Measurements from ENCODE around the gene LRRC8A. TPM values are rescaled to one million over a fixed set of nuclear protein-coding genes. Genes with fewer than 3 reads are reported as not detected.

LRRC8A gene
- total and polyA plus RNA-seq, 4 donors: 14.3 to 100 (median 52.6) TPM

- peak overlapping the region; percentile 49 to 81 for H3K27ac ChIP-seq (ENCODE audit: low read depth in 1 of 2, low read length in 2 of 2)
Measured at GRCh38 chr9:128892221-128892921, 10.4 kb downstream of the LRRC8A start.

GRCh38 chr9:128893354-128893753 is 11.4 kb downstream of the LRRC8A start:
- 67 to 75% methylated on average over 8 of the region's 8 CpGs for WGBS, 2 donors
- intact Hi-C loops (cut with DNase I): no loop called here
- no peak overlapping the region for H3K4me3 ChIP-seq (ENCODE audit: low read length in 2 of 2)

More at GRCh38 chr9:128892221-128892921, 10.4 kb downstream of the LRRC8A start:
- H3K9me3 ChIP-seq (ENCODE audit: control insufficient read depth, low read length): no peaks in the 10 kb centered on the region
- no peak overlapping the region for H3K4me3 ChIP-seq (ENCODE audit: low read length in 2 of 2)
- ATAC-seq (ENCODE audit: low FRiP score): peak; percentile 95
- DNase-seq: peak; percentile 95 to 97
- 26 to 28% methylated on average over 17 of the region's 17 CpGs for WGBS, 2 donors
- H3K4me1 ChIP-seq (ENCODE audit: control insufficient read depth in 1 of 2, insufficient read depth in 2 of 2, low read length in 2 of 2): no peaks in the 10 kb centered on the region
- no peaks in the 10 kb centered on the region for H3K27me3 ChIP-seq (ENCODE audit: control insufficient read depth in 1 of 2, insufficient read depth in 2 of 2, low read length in 1 of 2)
- H3K36me3 ChIP-seq (ENCODE audit: control insufficient read depth in 1 of 2, insufficient read depth in 2 of 2, low read length in 1 of 2): peaks cover 0 to 4% of the 10 kb centered on the region in 2 donors
- intact Hi-C loops (cut with DNase I): no loop called here

GRCh38 chr9:128894764-128895163 is 12.8 kb downstream of the LRRC8A start:
- H3K4me3 ChIP-seq (ENCODE audit: low read length in 2 of 2): no peak overlapping the region
- intact Hi-C loops (cut with DNase I): no loop called here
- H3K9me3 ChIP-seq (ENCODE audit: control insufficient read depth, low read length): no peaks in the 10 kb centered on the region
- H3K27me3 ChIP-seq (ENCODE audit: control insufficient read depth in 1 of 2, insufficient read depth in 2 of 2, low read length in 1 of 2): no peaks in the 10 kb centered on the region
- DNase-seq: no peak
- H3K36me3 ChIP-seq (ENCODE audit: control insufficient read depth in 1 of 2, insufficient read depth in 2 of 2, low read length in 1 of 2): peaks cover 4% of the 10 kb centered on the region in 2 donors
- no peak overlapping the region for H3K27ac ChIP-seq (ENCODE audit: low read depth in 1 of 2, low read length in 2 of 2)
- no peak for ATAC-seq (ENCODE audit: low FRiP score)
- 83 to 88% methylated on average over 2 of the region's 2 CpGs for WGBS, 2 donors
- no peaks in the 10 kb centered on the region for H3K4me1 ChIP-seq (ENCODE audit: control insufficient read depth in 1 of 2, insufficient read depth in 2 of 2, low read length in 2 of 2)

More at GRCh38 chr9:128893354-128893753, 11.4 kb downstream of the LRRC8A start:
- DNase-seq: no peak
- H3K36me3 ChIP-seq (ENCODE audit: control insufficient read depth in 1 of 2, insufficient read depth in 2 of 2, low read length in 1 of 2): peaks cover 0 to 4% of the 10 kb centered on the region in 2 donors
- no peaks in the 10 kb centered on the region for H3K4me1 ChIP-seq (ENCODE audit: control insufficient read depth in 1 of 2, insufficient read depth in 2 of 2, low read length in 2 of 2)
- ATAC-seq (ENCODE audit: low FRiP score): no peak
- no peaks in the 10 kb centered on the region for H3K9me3 ChIP-seq (ENCODE audit: control insufficient read depth, low read length)
- H3K27me3 ChIP-seq (ENCODE audit: control insufficient read depth in 1 of 2, insufficient read depth in 2 of 2, low read length in 1 of 2): no peaks in the 10 kb centered on the region
- H3K27ac ChIP-seq (ENCODE audit: low read depth in 1 of 2, low read length in 2 of 2): peak overlapping the region; percentile 39 to 49

GRCh38 chr9:128895556-128895955 is 13.6 kb downstream of the LRRC8A start:
- Histone ChIP-seq H3K9me3 (ENCODE audit: control insufficient read depth, low read length) (no peaks in the 10 kb centered on the region), H3K27ac (ENCODE audit: low read depth in 1 of 2, low read length in 2 of 2) (no peak overlapping the region), H3K4me1 (ENCODE audit: control insufficient read depth in 1 of 2, insufficient read depth in 2 of 2, low read length in 2 of 2) (no peaks in the 10 kb centered on the region), H3K4me3 (ENCODE audit: low read length in 2 of 2) (no peak overlapping the region), H3K27me3 (ENCODE audit: control insufficient read depth in 1 of 2, insufficient read depth in 2 of 2, low read length in 1 of 2) (no peaks in the 10 kb centered on the region), H3K36me3 (ENCODE audit: control insufficient read depth in 1 of 2, insufficient read depth in 2 of 2, low read length in 1 of 2) (peaks cover 3 to 4% of the 10 kb centered on the region in 2 donors)
- ATAC-seq (ENCODE audit: low FRiP score) (no peak), DNase-seq (no peak)
- 48 to 50% methylated on average over 4 of the region's 4 CpGs for WGBS, 2 donors
- intact Hi-C loops (cut with DNase I): no loop called here

GRCh38 chr9:128898382-128898781 is 16.4 kb downstream of the LRRC8A start:
- Histone ChIP-seq H3K36me3 (ENCODE audit: control insufficient read depth in 1 of 2, insufficient read depth in 2 of 2, low read length in 1 of 2) (peaks cover 3 to 4% of the 10 kb centered on the region in 2 donors), H3K4me3 (ENCODE audit: low read length in 2 of 2) (no peak overlapping the region), H3K9me3 (ENCODE audit: control insufficient read depth, low read length) (no peaks in the 10 kb centered on the region), H3K4me1 (ENCODE audit: control insufficient read depth in 1 of 2, insufficient read depth in 2 of 2, low read length in 2 of 2) (no peaks in the 10 kb centered on the region), H3K27me3 (ENCODE audit: control insufficient read depth in 1 of 2, insufficient read depth in 2 of 2, low read length in 1 of 2) (no peaks in the 10 kb centered on the region), H3K27ac (ENCODE audit: low read depth in 1 of 2, low read length in 2 of 2) (no peak overlapping the region)
- 81 to 83% methylated on average over 5 of the region's 5 CpGs for WGBS, 2 donors
- DNase-seq (no peak), ATAC-seq (ENCODE audit: low FRiP score) (no peak)
- intact Hi-C loops (cut with DNase I): no loop called here

- 86 to 87% methylated on average over 18 of the region's 18 CpGs for WGBS, 2 donors
- no peak for ATAC-seq (ENCODE audit: low FRiP score)
Measured at GRCh38 chr9:128898845-128899565, 17.1 kb downstream of the LRRC8A start.

GRCh38 chr9:128899566-128900322 is 17.8 kb downstream of the LRRC8A start:
- no peak for ATAC-seq (ENCODE audit: low FRiP score)
- Histone ChIP-seq H3K27ac (ENCODE audit: low read depth in 1 of 2, low read length in 2 of 2) (no peak overlapping the region), H3K36me3 (ENCODE audit: control insufficient read depth in 1 of 2, insufficient read depth in 2 of 2, low read length in 1 of 2) (peaks cover 3 to 4% of the 10 kb centered on the region in 2 donors), H3K4me3 (ENCODE audit: low read length in 2 of 2) (no peak overlapping the region), H3K4me1 (ENCODE audit: control insufficient read depth in 1 of 2, insufficient read depth in 2 of 2, low read length in 2 of 2) (no peaks in the 10 kb centered on the region), H3K9me3 (ENCODE audit: control insufficient read depth, low read length) (no peaks in the 10 kb centered on the region), H3K27me3 (ENCODE audit: control insufficient read depth in 1 of 2, insufficient read depth in 2 of 2, low read length in 1 of 2) (no peaks in the 10 kb centered on the region)
- DNase-seq: no peak
- intact Hi-C loops (cut with DNase I): no loop called here
- 78 to 82% methylated on average over 8 of the region's 8 CpGs for WGBS, 2 donors

More at GRCh38 chr9:128898845-128899565, 17.1 kb downstream of the LRRC8A start:
- Histone ChIP-seq H3K27me3 (ENCODE audit: control insufficient read depth in 1 of 2, insufficient read depth in 2 of 2, low read length in 1 of 2) (no peaks in the 10 kb centered on the region), H3K4me3 (ENCODE audit: low read length in 2 of 2) (no peak overlapping the region), H3K27ac (ENCODE audit: low read depth in 1 of 2, low read length in 2 of 2) (no peak overlapping the region), H3K9me3 (ENCODE audit: control insufficient read depth, low read length) (no peaks in the 10 kb centered on the region), H3K4me1 (ENCODE audit: control insufficient read depth in 1 of 2, insufficient read depth in 2 of 2, low read length in 2 of 2) (no peaks in the 10 kb centered on the region), H3K36me3 (ENCODE audit: control insufficient read depth in 1 of 2, insufficient read depth in 2 of 2, low read length in 1 of 2) (peaks cover 3 to 4% of the 10 kb centered on the region in 2 donors)
- DNase-seq: no peak
- intact Hi-C loops (cut with DNase I): no loop called here

GRCh38 chr9:128901379-128901778 is 19.4 kb downstream of the LRRC8A start:
- H3K27ac ChIP-seq (ENCODE audit: low read depth in 1 of 2, low read length in 2 of 2): no peak overlapping the region
- H3K36me3 ChIP-seq (ENCODE audit: control insufficient read depth in 1 of 2, insufficient read depth in 2 of 2, low read length in 1 of 2): peaks cover 3 to 4% of the 10 kb centered on the region in 2 donors
- no peaks in the 10 kb centered on the region for H3K9me3 ChIP-seq (ENCODE audit: control insufficient read depth, low read length)
- DNase-seq (no peak), ATAC-seq (ENCODE audit: low FRiP score) (no peak)
- no peaks in the 10 kb centered on the region for H3K27me3 ChIP-seq (ENCODE audit: control insufficient read depth in 1 of 2, insufficient read depth in 2 of 2, low read length in 1 of 2)
- H3K4me3 ChIP-seq (ENCODE audit: low read length in 2 of 2): no peak overlapping the region
- intact Hi-C loops (cut with DNase I): no loop called here
- WGBS, 2 donors: 81 to 85% methylated on average over 7 of the region's 7 CpGs
- H3K4me1 ChIP-seq (ENCODE audit: control insufficient read depth in 1 of 2, insufficient read depth in 2 of 2, low read length in 2 of 2): no peaks in the 10 kb centered on the region
